Colonic mucosa (tissue), 4 donors: ENCODE data around the gene DDOST. TPM values are rescaled to one million over a fixed set of nuclear protein-coding genes. Genes with fewer than 3 reads are reported as not detected.

Experiments
- DNase-seq: peaks from one replicate; pipeline ENCODE4 v3.0.0-alpha.2; 2020
- H3K27ac ChIP-seq: fragments of 200-600 bp; one replicate; pipeline ENCODE4 v1.8.0; 2021
- H3K27me3 ChIP-seq: fragments of 200-600 bp; one replicate; pipeline ENCODE4 v1.8.0; 2021
- H3K36me3 ChIP-seq: fragments of 200-600 bp; one replicate; pipeline ENCODE4 v1.8.0; 2021
- H3K4me1 ChIP-seq: fragments of 200-600 bp; one replicate; pipeline ENCODE4 v1.8.0; 2021; ENCODE audit warnings: mild to moderate bottlenecking
- H3K4me3 ChIP-seq: fragments of 200-600 bp; one replicate; pipeline ENCODE4 v1.8.0; 2021
- H3K9ac ChIP-seq, 2 donors: one replicate each; pipeline ENCODE4 v1.7.0; 2013; ENCODE audit warnings: control low read depth in 2 of 2, low read depth in 2 of 2, low read length in 2 of 2
- H3K9me3 ChIP-seq: fragments of 200-600 bp; one replicate; pipeline ENCODE4 v1.8.0; 2021
- intact Hi-C: fragments of 100-400 bp; cut with DNase I; formaldehyde crosslinking; loops from one replicate; pipeline ENCODE4 v1.14.1; 2022
- total RNA-seq, 2 donors: library from RNA; stranded (reverse); fragmentation: NEBNext Ultra II Directional in 1 of 2; extraction: Animal tissue kit (Norgen Biotek cat#: 25700) in 1 of 2; gene quantifications; one replicate each; pipeline ENCODE4 v1.2.1, GENCODE V29; 2021
- TF ChIP-seq, protein P1 (sequence below): fragments of 200-600 bp; IDR thresholded peaks from one replicate; pipeline ENCODE4 v1.8.0; 2022; ENCODE audit warnings: antibody characterized with exemption, mild to moderate bottlenecking
- donor health status: healthy.
- donor health status: DM: no; HTN: no; CAD: no.
- donor health status: DM: no; HTN: no; CAD: no.

DDOST gene
- total RNA-seq, 2 donors from 2014 or later, result 233 to 364 TPM

DNA sequence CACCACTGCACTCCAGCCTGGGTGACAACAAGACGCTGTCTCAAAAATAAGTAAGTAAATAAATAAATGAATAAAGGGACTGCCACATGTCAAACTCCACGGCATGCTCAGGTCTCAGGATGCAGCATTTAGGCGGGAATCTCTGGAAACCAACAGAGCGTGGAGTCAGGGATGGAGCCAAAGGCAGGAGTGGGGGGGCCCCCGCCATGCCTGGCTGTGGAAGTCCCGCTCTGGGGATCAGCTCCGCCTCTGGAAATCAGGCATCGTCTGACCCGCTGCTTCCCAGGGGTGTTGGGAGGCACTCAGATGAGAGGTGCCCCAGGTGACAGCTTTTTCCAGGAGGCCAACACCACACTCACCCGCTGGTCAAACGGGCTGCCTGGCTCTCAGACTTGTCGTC lies 36.4 kb upstream of the DDOST start:
- no peaks in the 10 kb centered on the region for H3K27me3 ChIP-seq
- peaks cover 3% of the 10 kb centered on the region for H3K4me1 ChIP-seq
- H3K27ac ChIP-seq, result no peak overlapping the region
- H3K36me3 ChIP-seq, result no peaks in the 10 kb centered on the region
- H3K9me3 ChIP-seq, result no peaks in the 10 kb centered on the region
- intact Hi-C loops, result loop anchor here (5.0 kb wide), 1 partner anchor 500 kb away; no protein-coding TSS in a partner anchor
- H3K9ac ChIP-seq, result no peak overlapping the region
- no peak for DNase-seq
- H3K4me3 ChIP-seq, result no peak overlapping the region
- TF ChIP-seq, protein P1, sequence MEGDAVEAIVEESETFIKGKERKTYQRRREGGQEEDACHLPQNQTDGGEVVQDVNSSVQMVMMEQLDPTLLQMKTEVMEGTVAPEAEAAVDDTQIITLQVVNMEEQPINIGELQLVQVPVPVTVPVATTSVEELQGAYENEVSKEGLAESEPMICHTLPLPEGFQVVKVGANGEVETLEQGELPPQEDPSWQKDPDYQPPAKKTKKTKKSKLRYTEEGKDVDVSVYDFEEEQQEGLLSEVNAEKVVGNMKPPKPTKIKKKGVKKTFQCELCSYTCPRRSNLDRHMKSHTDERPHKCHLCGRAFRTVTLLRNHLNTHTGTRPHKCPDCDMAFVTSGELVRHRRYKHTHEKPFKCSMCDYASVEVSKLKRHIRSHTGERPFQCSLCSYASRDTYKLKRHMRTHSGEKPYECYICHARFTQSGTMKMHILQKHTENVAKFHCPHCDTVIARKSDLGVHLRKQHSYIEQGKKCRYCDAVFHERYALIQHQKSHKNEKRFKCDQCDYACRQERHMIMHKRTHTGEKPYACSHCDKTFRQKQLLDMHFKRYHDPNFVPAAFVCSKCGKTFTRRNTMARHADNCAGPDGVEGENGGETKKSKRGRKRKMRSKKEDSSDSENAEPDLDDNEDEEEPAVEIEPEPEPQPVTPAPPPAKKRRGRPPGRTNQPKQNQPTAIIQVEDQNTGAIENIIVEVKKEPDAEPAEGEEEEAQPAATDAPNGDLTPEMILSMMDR, result no peak

DNA sequence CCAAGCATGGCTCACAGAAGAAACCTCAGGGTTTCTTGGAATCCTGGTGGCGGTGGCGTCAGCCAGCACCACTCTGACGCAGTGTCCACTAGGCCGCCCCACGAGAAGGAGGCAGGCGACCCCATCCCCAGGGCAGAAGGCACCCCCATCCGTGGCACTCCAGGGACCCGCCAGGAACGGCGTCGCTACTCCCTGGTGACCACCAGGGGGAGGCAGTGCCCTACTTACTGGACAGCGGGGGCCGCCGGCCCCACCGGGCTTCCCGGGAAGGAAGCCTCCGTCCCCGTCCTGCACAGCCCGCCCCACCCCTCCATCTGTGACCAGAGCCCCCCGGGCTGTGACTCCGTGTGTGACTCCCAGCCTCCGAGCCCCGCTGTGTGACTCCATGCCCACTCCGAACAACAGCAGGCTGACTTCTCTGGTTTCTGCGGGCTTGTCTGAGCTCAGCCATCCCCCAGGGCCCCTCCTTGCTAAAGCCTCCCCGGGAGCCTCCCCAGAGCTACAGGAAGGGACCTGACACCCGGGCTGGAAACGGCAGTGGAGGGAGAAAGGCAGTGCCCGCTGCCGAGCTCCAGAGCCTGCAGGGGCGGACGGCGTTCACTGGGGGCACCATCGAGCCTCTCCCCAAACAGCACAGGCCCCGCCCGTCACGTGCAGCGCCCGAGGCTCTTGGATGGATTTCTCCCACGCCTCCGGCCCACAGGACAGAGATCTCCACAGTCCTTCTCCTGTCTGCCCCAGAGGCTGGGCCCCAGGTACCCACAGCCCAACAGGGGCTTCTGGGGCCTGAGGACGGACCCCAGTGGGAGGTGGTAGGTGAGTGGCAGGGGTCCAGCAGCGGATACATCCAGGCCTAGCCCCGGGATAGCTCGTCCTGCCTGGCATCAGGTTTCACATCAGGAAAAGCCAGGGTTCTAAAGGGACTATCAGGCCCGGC lies 35.5 kb upstream of the DDOST start:
- Histone ChIP-seq H3K27ac (no peak overlapping the region), H3K9me3 (no peaks in the 10 kb centered on the region), H3K4me1 (peaks cover 3% of the 10 kb centered on the region), H3K36me3 (no peaks in the 10 kb centered on the region), H3K9ac (peak overlapping the region; percentile 61 to 68), H3K4me3 (peak overlapping the region; percentile 57), H3K27me3 (no peaks in the 10 kb centered on the region)
- intact Hi-C loops, result loop anchor here (5.0 kb wide), 1 partner anchor 501 kb away; no protein-coding TSS in a partner anchor
- TF ChIP-seq, protein P1, result peak; percentile 96
- peak; percentile 86 for DNase-seq

DNA sequence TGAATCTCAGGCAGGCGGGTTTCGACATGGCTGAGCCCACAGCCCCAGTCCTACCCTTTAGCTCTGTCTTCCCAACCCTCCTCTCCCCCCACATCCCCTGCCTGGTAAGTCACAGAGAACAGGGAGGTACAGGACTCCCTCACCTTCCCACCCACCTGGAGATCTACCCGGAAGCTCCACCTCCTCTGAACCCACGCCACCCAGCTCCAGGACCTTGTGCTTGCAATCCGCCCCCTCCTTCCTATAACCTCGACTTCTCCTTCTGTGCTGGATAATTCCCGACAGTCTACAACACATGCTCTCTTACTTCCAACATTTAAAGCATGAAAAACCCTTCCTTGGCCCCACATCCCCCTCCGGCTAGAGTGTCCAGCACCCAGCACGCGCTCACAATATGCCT lies 34.3 kb upstream of the DDOST start:
- H3K9ac ChIP-seq, result no peak overlapping the region
- peaks cover 3% of the 10 kb centered on the region for H3K4me1 ChIP-seq
- no peak for DNase-seq
- H3K9me3 ChIP-seq, result no peaks in the 10 kb centered on the region
- intact Hi-C loops, result loop anchor here (5.0 kb wide), 1 partner anchor 502 kb away; no protein-coding TSS in a partner anchor
- no peaks in the 10 kb centered on the region for H3K27me3 ChIP-seq
- no peaks in the 10 kb centered on the region for H3K36me3 ChIP-seq
- H3K27ac ChIP-seq, result no peak overlapping the region
- H3K4me3 ChIP-seq, result no peak overlapping the region
- TF ChIP-seq, protein P1, result no peak

DNA sequence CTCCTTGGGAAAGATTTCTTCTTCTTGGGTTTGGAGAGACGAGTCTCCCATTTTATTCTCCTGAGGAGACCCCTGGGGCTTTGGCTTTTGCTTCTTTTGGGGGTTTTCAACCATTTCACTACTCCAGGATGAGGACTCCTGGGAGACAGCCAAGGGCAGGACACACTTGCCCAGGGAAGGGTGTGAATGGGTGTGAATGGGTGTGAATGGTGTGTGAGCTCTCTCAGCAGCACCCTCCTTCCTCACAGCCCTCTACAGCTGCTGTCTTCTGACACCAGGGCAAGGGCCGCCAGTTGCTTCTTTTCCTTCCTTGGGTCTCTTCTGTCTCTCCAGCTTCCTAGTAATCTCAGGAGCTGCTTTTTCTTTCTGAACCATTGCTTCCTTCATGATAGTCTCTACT lies 32.5 kb upstream of the DDOST start:
- intact Hi-C loops, result no loop called here
- TF ChIP-seq, protein P1, result no peak
- no peak overlapping the region for H3K9ac ChIP-seq
- H3K36me3 ChIP-seq, result no peaks in the 10 kb centered on the region
- no peak overlapping the region for H3K4me3 ChIP-seq
- H3K27ac ChIP-seq, result no peak overlapping the region
- no peaks in the 10 kb centered on the region for H3K9me3 ChIP-seq
- DNase-seq, result no peak
- no peaks in the 10 kb centered on the region for H3K27me3 ChIP-seq
- H3K4me1 ChIP-seq, result peaks cover 3% of the 10 kb centered on the region

DNA sequence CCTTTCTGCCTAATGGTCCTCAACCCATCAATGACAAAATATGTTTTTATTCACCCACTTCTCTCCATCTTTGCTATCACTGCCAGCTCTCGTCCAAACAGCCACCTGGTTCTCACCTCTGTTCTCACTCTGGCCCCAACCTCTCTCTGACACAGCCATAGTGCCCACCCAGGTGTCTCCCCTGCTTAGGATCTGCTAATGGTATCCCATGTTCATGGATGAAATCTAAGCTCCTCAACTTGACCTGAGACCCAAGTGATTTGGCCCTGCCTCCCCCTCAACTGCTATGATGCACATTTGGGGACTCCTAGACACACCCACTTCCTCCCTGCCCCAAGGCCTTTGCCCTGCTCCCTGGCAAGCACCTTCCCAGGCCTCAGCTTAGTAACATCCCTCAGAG lies 30.7 kb upstream of the DDOST start:
- H3K27ac ChIP-seq, result no peak overlapping the region
- intact Hi-C loops, result no loop called here
- TF ChIP-seq, protein P1, result no peak
- H3K36me3 ChIP-seq, result no peaks in the 10 kb centered on the region
- DNase-seq, result no peak
- H3K4me1 ChIP-seq, result peaks cover 3% of the 10 kb centered on the region
- H3K9me3 ChIP-seq, result no peaks in the 10 kb centered on the region
- H3K27me3 ChIP-seq, result no peaks in the 10 kb centered on the region
- no peak overlapping the region for H3K9ac ChIP-seq
- H3K4me3 ChIP-seq, result no peak overlapping the region
